ENCODE results near the gene SCGB3A1. TPM values are rescaled to one million over a fixed set of nuclear protein-coding genes. Genes with fewer than 3 reads are reported as not detected.

SCGB3A1 gene
- total RNA-seq, 1 experiment from 2014 or later: not detected

- Histone ChIP-seq H3K27me3 (no peaks in the 10 kb centered on the region), H3K9me3 (replicated peaks) (no peaks in the 10 kb centered on the region), H3K4me1 (no peaks in the 10 kb centered on the region), H3K36me3 (no peaks in the 10 kb centered on the region), H3K4me3 (no peak overlapping the region), H3K27ac (no peak overlapping the region)
- no peak for DNase-seq
Observed at GRCh38 chr5:180628827-180629750, 37.8 kb upstream of the SCGB3A1 start.

- H3K4me1 ChIP-seq: no peaks in the 10 kb centered on the region
- H3K27me3 ChIP-seq: no peaks in the 10 kb centered on the region
- no peak overlapping the region for H3K27ac ChIP-seq
- no peak for DNase-seq
- H3K36me3 ChIP-seq: no peaks in the 10 kb centered on the region
- no peaks in the 10 kb centered on the region for H3K9me3 ChIP-seq (replicated peaks)
- no peak overlapping the region for H3K4me3 ChIP-seq
Observed at GRCh38 chr5:180628211-180628610, 36.9 kb upstream of the SCGB3A1 start.

GRCh38 chr5:180627386-180628120 lies 36.3 kb upstream of the SCGB3A1 start:
- DNase-seq: peak in 1 of 2 experiments; percentile 42
- no peaks in the 10 kb centered on the region for H3K27me3 ChIP-seq

GRCh38 chr5:180626661-180627385 lies 35.5 kb upstream of the SCGB3A1 start:
- H3K4me1 ChIP-seq: no peaks in the 10 kb centered on the region
- H3K9me3 ChIP-seq (replicated peaks): no peaks in the 10 kb centered on the region
- no peak overlapping the region for H3K27ac ChIP-seq
- H3K36me3 ChIP-seq: no peaks in the 10 kb centered on the region
- H3K4me3 ChIP-seq: no peak overlapping the region
- DNase-seq: no peak
- no peaks in the 10 kb centered on the region for H3K27me3 ChIP-seq

More at GRCh38 chr5:180627386-180628120, 36.3 kb upstream of the SCGB3A1 start:
- Histone ChIP-seq H3K4me3 (no peak overlapping the region), H3K27ac (no peak overlapping the region), H3K4me1 (no peaks in the 10 kb centered on the region), H3K9me3 (replicated peaks) (no peaks in the 10 kb centered on the region), H3K36me3 (no peaks in the 10 kb centered on the region)

- DNase-seq: no peak
- H3K9me3 ChIP-seq (replicated peaks): no peaks in the 10 kb centered on the region
- H3K27me3 ChIP-seq: no peaks in the 10 kb centered on the region
- no peaks in the 10 kb centered on the region for H3K4me1 ChIP-seq
- H3K4me3 ChIP-seq: no peak overlapping the region
- H3K36me3 ChIP-seq: no peaks in the 10 kb centered on the region
- H3K27ac ChIP-seq: no peak overlapping the region
Observed at GRCh38 chr5:180625791-180626660, 34.7 kb upstream of the SCGB3A1 start.

- no peaks in the 10 kb centered on the region for H3K4me1 ChIP-seq
- no peak overlapping the region for H3K4me3 ChIP-seq
- DNase-seq: no peak
- H3K36me3 ChIP-seq: no peaks in the 10 kb centered on the region
- no peaks in the 10 kb centered on the region for H3K27me3 ChIP-seq
- H3K27ac ChIP-seq: no peak overlapping the region
- no peaks in the 10 kb centered on the region for H3K9me3 ChIP-seq (replicated peaks)
Observed at GRCh38 chr5:180625125-180625790, 34.0 kb upstream of the SCGB3A1 start.

GRCh38 chr5:180624587-180624986 lies 33.3 kb upstream of the SCGB3A1 start:
- no peak for DNase-seq
- no peaks in the 10 kb centered on the region for H3K9me3 ChIP-seq (replicated peaks)
- H3K36me3 ChIP-seq: no peaks in the 10 kb centered on the region
- no peaks in the 10 kb centered on the region for H3K4me1 ChIP-seq
- H3K4me3 ChIP-seq: no peak overlapping the region
- no peaks in the 10 kb centered on the region for H3K27me3 ChIP-seq
- H3K27ac ChIP-seq: no peak overlapping the region

- no peak overlapping the region for H3K27ac ChIP-seq
Observed at GRCh38 chr5:180623844-180624243, 32.5 kb upstream of the SCGB3A1 start.

GRCh38 chr5:180623411-180623834 lies 32.1 kb upstream of the SCGB3A1 start:
- H3K4me1 ChIP-seq: no peaks in the 10 kb centered on the region
- no peaks in the 10 kb centered on the region for H3K36me3 ChIP-seq
- no peaks in the 10 kb centered on the region for H3K27me3 ChIP-seq
- no peak overlapping the region for H3K27ac ChIP-seq
- no peak overlapping the region for H3K4me3 ChIP-seq
- H3K9me3 ChIP-seq (replicated peaks): no peaks in the 10 kb centered on the region
- DNase-seq: no peak

More at GRCh38 chr5:180623844-180624243, 32.5 kb upstream of the SCGB3A1 start:
- no peak overlapping the region for H3K4me3 ChIP-seq
- no peaks in the 10 kb centered on the region for H3K9me3 ChIP-seq (replicated peaks)
- H3K4me1 ChIP-seq: no peaks in the 10 kb centered on the region
- no peak for DNase-seq
- no peaks in the 10 kb centered on the region for H3K36me3 ChIP-seq
- H3K27me3 ChIP-seq: no peaks in the 10 kb centered on the region

- DNase-seq: no peak
- Histone ChIP-seq H3K36me3 (no peaks in the 10 kb centered on the region), H3K27ac (no peak overlapping the region), H3K4me1 (no peaks in the 10 kb centered on the region), H3K4me3 (no peak overlapping the region), H3K27me3 (no peaks in the 10 kb centered on the region), H3K9me3 (replicated peaks) (no peaks in the 10 kb centered on the region)
Observed at GRCh38 chr5:180622910-180623309, 31.6 kb upstream of the SCGB3A1 start.

GRCh38 chr5:180621311-180621710 lies 30.0 kb upstream of the SCGB3A1 start:
- Histone ChIP-seq H3K27ac (no peak overlapping the region), H3K4me3 (no peak overlapping the region), H3K9me3 (replicated peaks) (no peaks in the 10 kb centered on the region), H3K4me1 (no peaks in the 10 kb centered on the region), H3K27me3 (no peaks in the 10 kb centered on the region), H3K36me3 (no peaks in the 10 kb centered on the region)
- no peak for DNase-seq

- Histone ChIP-seq H3K9me3 (replicated peaks) (no peaks in the 10 kb centered on the region), H3K4me1 (no peaks in the 10 kb centered on the region), H3K4me3 (no peak overlapping the region), H3K27ac (no peak overlapping the region), H3K27me3 (no peaks in the 10 kb centered on the region), H3K36me3 (no peaks in the 10 kb centered on the region)
- DNase-seq: no peak
Observed at GRCh38 chr5:180620014-180620413, 28.7 kb upstream of the SCGB3A1 start.

GRCh38 chr5:180619563-180619915 lies 28.2 kb upstream of the SCGB3A1 start:
- DNase-seq: no peak
- no peaks in the 10 kb centered on the region for H3K4me1 ChIP-seq
- H3K36me3 ChIP-seq: no peaks in the 10 kb centered on the region
- H3K4me3 ChIP-seq: no peak overlapping the region
- H3K9me3 ChIP-seq (replicated peaks): no peaks in the 10 kb centered on the region
- no peaks in the 10 kb centered on the region for H3K27me3 ChIP-seq
- H3K27ac ChIP-seq: no peak overlapping the region
